Endometrial microvascular endothelial cells (primary cell): Measurements from ENCODE around the gene MRPL58. TPM values are rescaled to one million over a fixed set of nuclear protein-coding genes. Genes with fewer than 3 reads are reported as not detected.
"Not testable (repeated sequence)": the region's sequence is repeated elsewhere in the genome, so short reads cannot be mapped to it uniquely, and the experiment has no call there.

Source experiments
- in situ Hi-C: cut with HindIII; loops from 2 replicates; pipeline ENCODE4 v1.10.0; 2017; ENCODE audit warnings: low sequenced_read_pairs, low pct_unique_long_range_greater_than_20kb; ENCODE audit errors: inconsistent ontology term
- total RNA-seq: library from RNA; depleted of rRNA; stranded (reverse); fragments of >200 nt; gene quantifications from one replicate; pipeline ENCODE4 v1.2.3, GENCODE V29; 2015; ENCODE audit errors: inconsistent ontology term

MRPL58 gene
- 57.1 TPM for total RNA-seq

DNA sequence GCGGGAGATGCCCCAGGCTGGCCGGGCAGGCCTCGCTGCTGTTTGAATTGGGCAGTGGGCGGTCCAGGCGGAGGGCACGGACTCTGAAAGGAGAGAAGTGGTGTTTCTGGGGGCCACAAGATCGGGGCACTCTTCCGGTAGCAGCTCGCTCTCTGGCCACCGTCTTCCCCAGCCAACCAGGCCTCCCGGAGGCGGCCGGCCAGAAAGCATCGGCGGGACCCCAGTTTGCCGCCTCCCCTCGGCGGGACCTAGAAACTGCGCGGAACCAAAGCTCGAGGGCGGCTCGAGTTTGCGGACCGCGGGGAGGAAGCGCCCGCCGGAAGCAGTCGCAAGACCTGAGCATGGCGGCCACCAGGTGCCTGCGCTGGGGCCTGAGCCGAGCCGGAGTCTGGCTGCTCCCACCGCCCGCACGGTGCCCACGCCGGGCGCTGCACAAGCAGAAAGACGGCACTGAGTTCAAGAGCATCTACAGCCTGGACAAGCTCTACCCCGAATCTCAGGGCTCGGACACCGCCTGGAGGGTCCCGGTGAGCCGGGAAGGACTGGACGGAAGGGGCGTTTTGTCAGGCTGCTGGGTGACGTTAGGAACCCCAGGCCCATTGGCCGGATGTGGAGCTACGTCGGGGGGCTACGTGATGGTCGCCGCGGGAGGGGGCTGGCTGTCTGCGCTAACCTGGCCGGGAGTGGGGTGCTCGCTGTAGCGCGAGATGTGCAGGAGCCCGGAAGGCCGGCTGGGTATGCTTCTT is at the start of gene MRPL58:
Gene MRPL58 (plus strand): TSS at position 325 of the 746 bp plus-strand sequence. CDS start 17 bp downstream, at position 342.
- in situ Hi-C loops, result no loop called here

DNA sequence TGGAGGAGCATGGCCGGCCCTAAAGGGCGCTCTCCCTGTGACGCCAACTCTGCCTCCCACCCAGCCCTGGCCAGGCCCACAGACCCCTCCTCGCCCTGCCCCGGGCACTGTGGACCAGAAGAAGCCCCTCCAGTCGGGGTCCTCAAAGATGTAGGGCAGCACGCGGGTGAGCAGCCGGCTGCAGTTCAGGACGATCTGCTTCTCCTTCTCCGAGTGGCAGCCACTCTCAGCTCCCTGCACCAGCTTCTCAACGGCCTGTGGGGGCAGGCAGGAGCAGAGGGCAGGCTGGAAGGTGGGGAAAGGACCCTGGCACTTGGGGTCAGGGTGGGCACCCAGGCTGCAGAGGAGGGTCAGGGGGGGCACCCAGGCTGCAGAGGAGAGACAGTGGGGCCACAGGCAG is 48.8 kb upstream of the MRPL58 start:
- in situ Hi-C loops, result no loop called here

DNA sequence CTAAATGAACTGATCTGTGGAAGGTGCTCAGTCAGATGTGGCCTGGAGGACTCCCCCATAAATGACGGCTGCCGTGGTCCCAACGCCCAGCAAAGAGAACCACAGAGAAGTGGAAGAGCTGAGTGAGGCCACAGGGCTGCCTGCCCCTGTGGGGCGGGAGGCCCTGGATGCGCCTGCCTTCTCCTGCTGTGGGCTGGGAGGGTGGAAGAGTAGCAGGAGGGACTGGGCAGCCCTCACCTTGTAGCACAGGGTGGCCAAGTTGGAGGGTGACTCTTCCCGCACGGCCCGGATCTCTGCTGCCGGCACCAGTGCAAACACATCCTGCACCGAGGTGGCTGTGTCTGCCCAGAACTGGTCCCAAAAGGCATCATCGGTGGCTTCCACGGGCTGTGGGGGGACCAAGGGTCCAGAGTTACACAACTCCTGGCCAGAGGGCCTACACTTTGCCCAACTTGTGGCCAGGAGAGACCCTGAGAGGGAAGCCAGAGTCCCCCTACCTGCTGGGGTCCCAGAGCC is 48.2 kb upstream of the MRPL58 start:
- in situ Hi-C loops, result no loop called here

DNA sequence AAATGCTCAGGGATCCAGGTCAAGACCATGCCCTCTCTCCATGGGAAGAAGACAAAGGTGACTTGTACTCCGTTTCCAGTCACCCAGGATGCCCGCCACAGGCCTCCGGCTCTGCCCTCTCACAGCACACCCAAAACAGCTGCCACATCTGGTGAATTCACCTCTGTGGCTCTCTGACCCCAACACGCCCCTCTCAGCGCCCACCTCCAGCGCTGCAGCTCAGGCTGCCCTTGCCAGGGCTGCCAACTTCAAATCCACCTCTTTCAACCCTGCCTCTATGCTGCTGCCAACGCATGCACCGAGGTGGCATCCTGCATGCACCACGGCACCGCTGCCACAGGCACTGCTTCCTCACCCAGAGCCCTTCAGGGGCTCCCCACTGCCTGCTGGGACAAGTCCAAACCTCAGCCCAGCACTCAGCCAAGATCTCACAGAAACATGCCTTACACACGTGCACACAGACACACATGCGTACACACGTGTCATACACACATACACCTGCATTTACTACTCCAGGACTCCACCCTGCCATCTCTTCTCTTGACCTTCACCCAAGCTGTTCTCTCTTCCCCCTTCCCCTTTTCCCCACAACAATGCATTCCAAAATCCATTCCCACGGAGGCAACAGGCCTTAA is 47.4 kb upstream of the MRPL58 start:
- in situ Hi-C loops, result no loop called here

DNA sequence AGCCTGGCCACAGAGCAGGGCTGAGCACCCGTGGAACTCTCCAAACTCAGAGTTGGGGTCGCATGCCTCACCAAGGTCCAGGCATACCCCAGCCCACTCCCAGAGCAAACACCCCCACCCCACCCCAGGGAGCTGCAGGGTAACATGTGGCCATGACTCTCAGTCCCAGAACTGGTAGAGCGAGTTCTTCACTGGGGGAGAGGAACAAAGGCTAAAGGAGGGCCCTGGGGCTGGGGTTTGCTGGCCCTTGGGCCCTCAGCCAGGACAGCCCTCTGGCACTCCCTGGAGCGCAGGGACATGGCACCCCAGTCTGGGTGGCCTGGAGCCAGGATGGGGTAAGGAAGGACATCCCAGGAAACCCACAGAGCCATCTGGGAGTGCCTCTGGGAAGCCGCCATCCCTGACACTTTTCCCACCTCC is 44.1 kb upstream of the MRPL58 start:
- in situ Hi-C loops, result no loop called here

DNA sequence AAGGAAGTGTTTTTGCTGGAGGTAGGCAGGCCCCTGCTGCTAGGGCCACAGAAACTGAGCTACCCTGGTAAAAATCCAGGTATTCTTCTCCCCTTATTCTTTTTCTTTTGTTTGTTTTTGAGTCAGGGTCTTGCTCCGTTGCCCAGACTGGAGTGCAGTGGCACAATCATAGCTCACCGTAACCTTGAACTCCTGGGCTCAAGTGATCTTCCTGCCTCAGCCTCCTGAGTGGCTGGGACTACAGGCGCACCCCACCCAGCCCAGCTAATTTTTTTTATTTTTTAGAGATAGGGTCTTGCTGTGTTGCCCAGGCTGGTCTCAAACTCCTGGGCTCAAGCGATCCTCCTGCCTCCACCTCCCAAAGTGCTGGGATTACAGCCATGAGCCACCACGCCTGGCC is 43.0 kb upstream of the MRPL58 start:
- in situ Hi-C loops, result not testable (repeated sequence)

DNA sequence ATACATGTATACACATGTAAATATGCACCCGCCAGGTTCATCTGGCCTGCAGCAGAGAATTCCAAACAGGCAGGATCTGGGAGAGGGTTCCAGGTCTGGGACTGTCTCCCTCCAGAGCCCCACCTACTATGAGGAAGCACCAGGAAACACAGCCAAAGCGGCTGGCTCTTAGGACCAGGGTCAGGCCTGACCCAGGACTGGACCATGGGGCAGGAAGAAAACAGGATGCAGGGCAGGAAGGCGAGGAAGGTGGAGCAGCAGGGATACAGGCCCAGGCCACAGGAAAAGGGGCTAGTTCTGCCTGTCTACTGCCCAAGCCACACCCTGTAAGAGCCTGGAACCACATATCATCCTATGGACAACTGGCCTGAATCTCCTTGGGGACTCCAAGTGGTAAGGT is 42.1 kb upstream of the MRPL58 start:
- in situ Hi-C loops, result no loop called here

- in situ Hi-C loops, result no loop called here
Measured at GRCh38 chr17:74971069-74971841, 41.2 kb upstream of the MRPL58 start.

DNA sequence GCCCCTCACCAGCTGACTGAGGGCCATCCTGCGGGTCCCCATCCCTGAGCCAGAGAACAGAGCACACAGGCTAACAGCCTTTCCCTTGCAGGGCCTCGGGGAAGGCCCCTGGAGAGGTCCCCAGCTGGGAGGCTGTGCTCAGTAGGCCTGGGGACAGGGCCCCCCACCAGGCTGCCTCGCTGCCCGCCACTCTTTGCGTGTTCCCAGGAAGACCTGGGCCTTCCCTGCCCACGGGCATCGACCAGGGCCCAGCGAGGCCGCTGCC is 40.7 kb upstream of the MRPL58 start:
- in situ Hi-C loops, result no loop called here

DNA sequence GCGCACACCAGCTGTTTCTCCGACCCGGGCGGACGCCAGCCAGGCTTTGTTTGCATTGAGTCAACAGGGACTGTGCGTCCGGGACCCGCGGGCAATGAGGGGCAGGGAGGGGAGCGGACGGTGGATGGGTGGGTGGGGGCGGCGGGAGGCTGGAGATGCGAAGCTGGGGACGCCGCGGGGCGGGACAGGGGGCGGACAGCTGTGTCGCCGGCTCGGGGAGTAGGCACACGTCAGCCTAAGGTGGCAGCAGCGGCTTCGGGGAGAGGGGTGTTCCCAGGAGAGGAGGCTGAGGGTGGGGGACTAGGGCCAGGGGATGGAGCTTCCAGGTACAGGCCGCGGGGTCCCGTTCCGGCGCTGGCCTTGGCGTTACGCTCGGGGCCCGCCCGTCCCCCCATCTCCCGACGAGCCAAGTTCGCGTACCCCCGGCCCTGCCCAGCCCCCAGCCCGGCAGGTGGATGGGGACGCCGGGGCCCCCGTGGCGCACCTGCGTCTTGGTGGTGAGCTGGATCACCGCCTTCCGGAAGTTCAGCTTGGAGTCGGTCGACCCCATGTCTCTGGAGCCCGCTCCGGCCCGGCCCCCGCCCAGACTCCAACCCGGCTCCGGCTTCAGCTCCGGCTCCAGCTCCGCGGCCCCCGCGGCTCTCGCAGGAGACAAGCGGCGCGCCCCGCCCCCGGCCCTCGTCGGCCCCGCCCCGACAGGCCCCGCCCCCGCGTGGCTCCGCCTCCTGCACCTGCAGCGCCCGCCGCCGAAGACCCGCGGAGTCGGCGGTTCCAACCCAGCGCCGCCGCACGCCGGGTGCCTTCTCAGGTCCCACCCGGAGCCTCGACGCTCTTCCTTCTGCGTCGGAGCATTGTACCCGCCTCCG is 40.1 kb upstream of the MRPL58 start, which contains the start of gene HID1:
Gene HID1 (minus strand): TSS at position 653 of the 866 bp plus-strand sequence. CDS start 103 bp downstream, at position 550.
- in situ Hi-C loops, result no loop called here

GRCh38 chr17:74972973-74973328 is 39.5 kb upstream of the MRPL58 start:
- in situ Hi-C loops, result no loop called here

GRCh38 chr17:74975943-74976342 is 36.5 kb upstream of the MRPL58 start:
- in situ Hi-C loops, result no loop called here

- in situ Hi-C loops, result no loop called here
Measured at GRCh38 chr17:74977802-74978201, 34.7 kb upstream of the MRPL58 start.

GRCh38 chr17:74978240-74978639 is 34.2 kb upstream of the MRPL58 start:
- in situ Hi-C loops, result no loop called here

DNA sequence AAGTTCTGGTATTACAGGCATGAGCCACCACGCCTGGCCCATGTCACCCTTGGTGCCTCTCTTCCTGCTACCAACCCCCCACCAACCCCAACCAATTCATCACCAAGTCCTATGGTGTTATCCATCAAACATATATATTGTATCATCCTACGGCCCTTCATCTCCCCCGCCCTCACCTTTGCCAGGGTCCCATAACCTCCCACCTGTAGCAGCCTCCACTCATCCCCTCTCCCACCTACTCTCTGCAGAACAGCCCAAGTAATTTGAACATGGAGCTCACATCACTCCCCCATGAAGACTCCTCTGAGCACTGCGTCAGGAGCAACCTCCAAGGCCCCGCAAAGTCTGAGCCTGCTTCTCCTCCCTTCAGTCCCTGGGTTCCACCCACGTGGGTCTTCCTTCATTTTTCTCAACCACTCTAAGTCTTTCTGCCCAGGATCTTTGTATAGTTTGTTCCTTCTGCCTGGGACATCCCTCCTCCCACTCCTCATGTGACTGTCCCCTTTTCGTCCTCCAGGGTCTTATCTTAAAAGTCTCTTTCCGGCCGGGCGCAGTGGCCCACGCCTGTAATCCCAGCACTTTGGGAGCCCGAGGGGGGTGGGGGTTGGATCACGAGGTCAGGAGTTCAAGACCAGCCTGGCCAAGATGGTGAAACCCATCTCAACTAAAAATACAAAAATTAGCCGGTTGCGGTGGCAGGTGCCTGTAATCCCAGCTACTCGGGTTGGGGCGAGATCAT is 32.9 kb upstream of the MRPL58 start:
- in situ Hi-C loops, result no loop called here

- in situ Hi-C loops, result no loop called here
Measured at GRCh38 chr17:74981318-74981978, 31.0 kb upstream of the MRPL58 start.

GRCh38 chr17:74981979-74982662 is 30.3 kb upstream of the MRPL58 start:
- in situ Hi-C loops, result no loop called here
